ENCODE results near the gene ORMDL1.

The ORMDL1 gene

GRCh38 chr2:189723192-189723591 lies 60.9 kb downstream of the ORMDL1 start:
- TF ChIP-seq GLIS3 (CRISPR knock-in tag; IDR thresholded peaks at IDR 0.05) (no peak), RARB (CRISPR knock-in tag; IDR thresholded peaks at IDR 0.05) (no peak), ISL1 (CRISPR knock-in tag; IDR thresholded peaks at IDR 0.05) (no peak), ZFP3 (CRISPR knock-in tag; IDR thresholded peaks at IDR 0.05) (no peak), SNAI2 (CRISPR knock-in tag; IDR thresholded peaks at IDR 0.05) (no peak), OSR1 (CRISPR knock-in tag; IDR thresholded peaks at IDR 0.05) (no peak), PATZ1 (CRISPR knock-in tag; IDR thresholded peaks at IDR 0.05; ENCODE audit: borderline replicate concordance) (no peak), ZNF70 (CRISPR knock-in tag; IDR thresholded peaks at IDR 0.05) (no peak), ARNTL (CRISPR knock-in tag; IDR thresholded peaks at IDR 0.05; ENCODE audit: borderline replicate concordance, low read depth) (no peak), ZC3H10 (CRISPR knock-in tag; IDR thresholded peaks at IDR 0.05) (no peak), ZNF8 (CRISPR knock-in tag; IDR thresholded peaks at IDR 0.05) (no peak), PPARA (CRISPR knock-in tag; IDR thresholded peaks at IDR 0.05; ENCODE audit: borderline replicate concordance) (no peak), ZNF565 (CRISPR knock-in tag; conservative IDR thresholded peaks at IDR 0.05; ENCODE audit: low read depth) (no peak), BACH2 (CRISPR knock-in tag; IDR thresholded peaks at IDR 0.05; ENCODE audit: borderline replicate concordance) (no peak), TCF4 (CRISPR knock-in tag; IDR thresholded peaks at IDR 0.05; ENCODE audit: borderline replicate concordance) (no peak), TOX (CRISPR knock-in tag; IDR thresholded peaks at IDR 0.05; ENCODE audit: borderline replicate concordance) (no peak), ESRRG (CRISPR knock-in tag; IDR thresholded peaks at IDR 0.05) (no peak)
- TF ChIP-seq, protein P1, sequence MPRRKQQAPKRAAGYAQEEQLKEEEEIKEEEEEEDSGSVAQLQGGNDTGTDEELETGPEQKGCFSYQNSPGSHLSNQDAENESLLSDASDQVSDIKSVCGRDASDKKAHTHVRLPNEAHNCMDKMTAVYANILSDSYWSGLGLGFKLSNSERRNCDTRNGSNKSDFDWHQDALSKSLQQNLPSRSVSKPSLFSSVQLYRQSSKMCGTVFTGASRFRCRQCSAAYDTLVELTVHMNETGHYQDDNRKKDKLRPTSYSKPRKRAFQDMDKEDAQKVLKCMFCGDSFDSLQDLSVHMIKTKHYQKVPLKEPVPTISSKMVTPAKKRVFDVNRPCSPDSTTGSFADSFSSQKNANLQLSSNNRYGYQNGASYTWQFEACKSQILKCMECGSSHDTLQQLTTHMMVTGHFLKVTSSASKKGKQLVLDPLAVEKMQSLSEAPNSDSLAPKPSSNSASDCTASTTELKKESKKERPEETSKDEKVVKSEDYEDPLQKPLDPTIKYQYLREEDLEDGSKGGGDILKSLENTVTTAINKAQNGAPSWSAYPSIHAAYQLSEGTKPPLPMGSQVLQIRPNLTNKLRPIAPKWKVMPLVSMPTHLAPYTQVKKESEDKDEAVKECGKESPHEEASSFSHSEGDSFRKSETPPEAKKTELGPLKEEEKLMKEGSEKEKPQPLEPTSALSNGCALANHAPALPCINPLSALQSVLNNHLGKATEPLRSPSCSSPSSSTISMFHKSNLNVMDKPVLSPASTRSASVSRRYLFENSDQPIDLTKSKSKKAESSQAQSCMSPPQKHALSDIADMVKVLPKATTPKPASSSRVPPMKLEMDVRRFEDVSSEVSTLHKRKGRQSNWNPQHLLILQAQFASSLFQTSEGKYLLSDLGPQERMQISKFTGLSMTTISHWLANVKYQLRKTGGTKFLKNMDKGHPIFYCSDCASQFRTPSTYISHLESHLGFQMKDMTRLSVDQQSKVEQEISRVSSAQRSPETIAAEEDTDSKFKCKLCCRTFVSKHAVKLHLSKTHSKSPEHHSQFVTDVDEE (CRISPR knock-in tag; IDR thresholded peaks at IDR 0.05): no peak
- TF ChIP-seq, protein P2, sequence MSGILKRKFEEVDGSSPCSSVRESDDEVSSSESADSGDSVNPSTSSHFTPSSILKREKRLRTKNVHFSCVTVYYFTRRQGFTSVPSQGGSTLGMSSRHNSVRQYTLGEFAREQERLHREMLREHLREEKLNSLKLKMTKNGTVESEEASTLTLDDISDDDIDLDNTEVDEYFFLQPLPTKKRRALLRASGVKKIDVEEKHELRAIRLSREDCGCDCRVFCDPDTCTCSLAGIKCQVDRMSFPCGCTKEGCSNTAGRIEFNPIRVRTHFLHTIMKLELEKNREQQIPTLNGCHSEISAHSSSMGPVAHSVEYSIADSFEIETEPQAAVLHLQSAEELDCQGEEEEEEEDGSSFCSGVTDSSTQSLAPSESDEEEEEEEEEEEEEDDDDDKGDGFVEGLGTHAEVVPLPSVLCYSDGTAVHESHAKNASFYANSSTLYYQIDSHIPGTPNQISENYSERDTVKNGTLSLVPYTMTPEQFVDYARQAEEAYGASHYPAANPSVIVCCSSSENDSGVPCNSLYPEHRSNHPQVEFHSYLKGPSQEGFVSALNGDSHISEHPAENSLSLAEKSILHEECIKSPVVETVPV (CRISPR knock-in tag; IDR thresholded peaks at IDR 0.05): no peak
- no peak for ATAC-seq

All from SK-N-SH treated with all-trans-retinoic acid at 6 μM for 48 hours (cell line).